LNCAP (cell line): ENCODE data around the gene SLC7A1.

ENCODE experiments used
- CTCF ChIP-seq: fragments of 450-650 bp; IDR thresholded peaks from 2 replicates; pipeline ENCODE4 v1.5.1; 2017; ENCODE audit warnings: mild to moderate bottlenecking

Gene SLC7A1

GRCh38 chr13:29508130-29508875 lies 87.2 kb downstream of the SLC7A1 start:
- TF ChIP-seq CTCF: peak; percentile 89

DNA sequence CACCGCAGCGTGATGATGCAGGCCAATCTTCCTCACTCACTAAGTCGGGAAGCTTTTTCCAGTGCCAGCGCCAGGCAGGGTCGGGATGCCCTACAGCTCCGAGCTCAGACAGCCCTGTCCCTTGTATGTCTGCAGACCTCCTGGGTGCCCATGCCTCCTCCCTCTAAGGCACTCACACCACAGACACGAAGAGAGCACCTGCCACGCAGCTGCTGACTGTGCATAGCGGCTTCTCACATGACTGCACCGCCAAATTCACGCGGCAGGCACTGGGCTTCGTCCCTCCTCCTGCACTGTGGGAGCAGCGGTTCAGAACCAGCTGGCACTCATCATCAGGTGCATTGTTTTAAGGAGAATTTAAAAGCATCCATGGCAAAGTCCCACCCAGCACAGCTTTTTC lies 88.1 kb downstream of the SLC7A1 start:
- no peak for TF ChIP-seq CTCF

- no peak for TF ChIP-seq CTCF
These were observed 89.5 kb downstream of the SLC7A1 start for GRCh38 chr13:29505950-29506349.

- no peak for TF ChIP-seq CTCF
These were observed 90.0 kb downstream of the SLC7A1 start for GRCh38 chr13:29505511-29505910.

DNA sequence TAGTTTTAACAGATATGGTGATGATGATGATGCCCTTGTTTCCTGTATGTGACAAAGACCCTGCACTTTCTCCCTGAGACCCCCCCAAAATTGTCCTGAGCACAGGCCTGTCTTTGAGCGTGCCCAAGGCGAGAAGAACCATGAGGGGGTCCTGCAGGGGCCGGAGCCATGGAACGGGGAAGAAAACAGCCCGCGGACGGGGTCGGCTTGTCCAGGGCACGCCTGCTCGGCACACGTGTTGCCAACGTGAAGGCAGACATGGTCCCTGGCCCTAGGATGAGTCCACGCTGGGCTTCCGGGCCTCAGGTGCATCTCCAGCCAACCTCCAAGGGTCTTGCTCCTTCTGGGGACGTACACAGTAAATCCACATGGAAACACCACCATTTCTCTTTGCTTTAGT lies 90.8 kb downstream of the SLC7A1 start:
- TF ChIP-seq CTCF: no peak

DNA sequence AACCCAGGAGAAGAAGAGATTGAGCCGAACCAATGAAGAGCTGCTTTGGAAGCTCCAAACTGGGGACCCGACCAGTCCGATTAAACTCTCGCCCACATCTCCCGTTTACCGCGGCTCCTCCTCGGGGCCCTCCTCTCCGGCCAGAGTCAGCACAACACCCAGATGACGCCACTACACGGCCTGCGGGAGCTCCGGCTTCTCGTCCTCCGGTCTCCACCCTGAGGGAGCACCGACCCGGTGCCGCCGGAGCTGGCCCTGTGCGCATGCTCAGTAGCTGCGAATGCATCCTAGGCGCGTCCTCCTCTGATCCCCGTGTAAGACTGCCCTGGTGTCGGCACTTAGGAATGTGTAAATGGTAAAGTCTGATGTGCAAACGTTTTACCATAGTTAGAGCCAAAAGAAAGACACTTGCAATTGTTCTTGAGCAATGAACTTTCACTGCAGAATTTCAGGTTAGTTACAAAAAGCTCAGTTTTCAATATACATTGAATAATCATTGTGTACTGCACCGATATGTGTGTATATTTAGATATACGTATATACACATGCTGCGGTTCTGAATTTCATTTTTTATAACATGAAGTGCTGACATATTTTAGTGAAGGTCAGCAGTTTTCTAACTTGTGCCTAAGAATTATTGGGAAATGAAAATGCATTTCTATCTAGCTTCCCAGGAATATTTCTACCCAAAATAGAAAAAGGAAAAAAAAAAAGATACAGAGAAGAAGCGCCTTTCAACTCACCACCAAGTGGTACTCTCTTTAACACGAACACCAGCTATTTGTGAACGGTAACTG lies 92.2 kb downstream of the SLC7A1 start:
- no peak for TF ChIP-seq CTCF

DNA sequence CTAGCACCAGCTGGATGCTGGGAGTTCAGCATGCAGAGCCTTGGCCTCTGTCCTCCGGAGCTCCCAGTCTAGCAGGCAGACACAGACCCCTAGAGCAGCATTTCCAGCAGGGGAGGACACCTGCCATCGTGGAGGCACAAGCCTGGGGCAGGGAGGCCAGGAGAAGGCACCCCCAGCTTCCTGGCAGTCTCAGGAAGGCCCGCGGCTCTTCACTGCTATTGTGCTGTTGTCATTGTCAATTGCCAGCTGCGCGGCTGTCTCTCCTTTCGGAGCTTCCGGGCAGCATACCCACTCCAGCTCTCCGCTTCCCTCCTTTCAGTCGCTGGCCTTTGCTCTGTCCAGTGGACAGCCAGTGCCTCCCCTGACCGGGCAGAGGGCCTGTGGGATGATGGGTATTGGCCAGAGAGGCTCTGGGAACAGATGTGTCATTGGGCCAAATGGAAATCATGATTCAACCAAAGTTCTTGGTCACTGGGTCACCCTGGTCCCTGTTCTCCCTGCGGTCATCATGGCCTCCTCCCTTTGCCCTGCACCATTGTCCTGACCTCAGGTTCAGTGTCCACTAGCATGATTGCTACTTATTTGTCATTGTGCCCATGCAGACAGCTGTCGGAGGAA lies 93.0 kb downstream of the SLC7A1 start:
- TF ChIP-seq CTCF: no peak
